GM21576 (cell line): ENCODE data around the gene DTX3L.
"Not testable (repeated sequence)": the region's sequence is repeated elsewhere in the genome, so short reads cannot be mapped to it uniquely, and the experiment has no call there.

Experiments
- ATAC-seq: cut with Tn5 transposase; IDR thresholded peaks from one replicate; pipeline ENCODE4 v1.9.1; 2021; ENCODE audit warnings: mild to moderate bottlenecking, moderate library complexity; ENCODE audit not compliant: unreplicated experiment

The DTX3L gene

GRCh38 chr3:122560680-122561079 is 3.5 kb upstream of the DTX3L start:
- ATAC-seq, result no peak

- ATAC-seq, result no peak
Measured at GRCh38 chr3:122562923-122563716, 1.0 kb upstream of the DTX3L start.

DNA sequence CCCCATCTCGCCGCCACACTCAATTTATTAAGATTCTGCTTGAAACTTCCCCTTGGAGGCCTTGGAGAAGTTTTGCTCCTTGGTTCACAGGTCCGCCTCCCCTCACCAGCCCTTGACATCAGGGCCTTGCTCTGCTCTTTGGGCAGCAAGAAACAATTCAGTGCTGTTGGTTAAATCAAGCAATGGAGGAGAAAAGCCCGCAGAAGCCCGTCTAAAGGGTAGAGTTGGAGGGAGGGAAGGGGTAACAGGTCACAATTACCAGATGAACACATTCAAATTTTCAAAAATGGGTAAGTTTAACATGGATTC is 467 bp upstream of the DTX3L start:
- ATAC-seq, result no peak

GRCh38 chr3:122568131-122568530 is 4.0 kb downstream of the DTX3L start:
- ATAC-seq, result not testable (repeated sequence)

- ATAC-seq, result no peak
Measured at GRCh38 chr3:122568755-122569154, 4.6 kb downstream of the DTX3L start.

- ATAC-seq, result no peak
Measured at GRCh38 chr3:122572940-122573412, 8.8 kb downstream of the DTX3L start.

DNA sequence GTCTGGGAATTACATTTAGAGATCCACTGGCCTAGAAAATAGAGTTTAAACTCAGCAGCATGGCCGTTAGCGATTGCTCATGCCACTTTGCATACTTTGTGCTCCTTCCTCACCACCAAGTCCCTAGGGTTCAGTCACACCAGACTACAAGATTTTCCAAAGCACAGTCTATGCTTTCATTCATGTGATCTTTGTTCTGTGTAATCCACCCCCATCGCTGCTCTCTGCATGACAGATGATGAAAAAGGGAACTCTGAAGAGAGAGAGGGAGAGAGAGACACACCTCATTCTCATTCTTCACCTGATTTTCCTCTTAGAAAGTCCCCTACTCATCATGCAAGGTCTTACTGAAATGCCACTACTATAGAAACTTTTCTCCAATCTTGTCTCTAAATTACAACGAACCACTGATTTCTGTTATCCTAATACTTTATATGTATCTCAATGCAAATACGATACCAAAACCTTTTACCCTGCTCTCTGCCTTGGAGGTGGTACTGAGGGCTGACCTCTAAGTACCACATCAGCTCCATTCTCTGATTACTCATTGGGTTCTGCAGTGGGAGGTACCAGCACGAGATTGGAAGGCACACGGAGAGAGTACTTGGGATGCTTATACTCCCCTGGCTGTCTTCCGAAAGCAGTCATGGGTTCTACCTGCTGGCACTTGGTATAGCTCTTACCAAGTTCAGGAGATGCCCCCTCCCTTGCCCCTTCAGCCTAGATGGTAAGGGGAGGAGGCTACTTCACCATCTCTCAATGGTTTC is 12.2 kb downstream of the DTX3L start:
- ATAC-seq, result peak; percentile 77

DNA sequence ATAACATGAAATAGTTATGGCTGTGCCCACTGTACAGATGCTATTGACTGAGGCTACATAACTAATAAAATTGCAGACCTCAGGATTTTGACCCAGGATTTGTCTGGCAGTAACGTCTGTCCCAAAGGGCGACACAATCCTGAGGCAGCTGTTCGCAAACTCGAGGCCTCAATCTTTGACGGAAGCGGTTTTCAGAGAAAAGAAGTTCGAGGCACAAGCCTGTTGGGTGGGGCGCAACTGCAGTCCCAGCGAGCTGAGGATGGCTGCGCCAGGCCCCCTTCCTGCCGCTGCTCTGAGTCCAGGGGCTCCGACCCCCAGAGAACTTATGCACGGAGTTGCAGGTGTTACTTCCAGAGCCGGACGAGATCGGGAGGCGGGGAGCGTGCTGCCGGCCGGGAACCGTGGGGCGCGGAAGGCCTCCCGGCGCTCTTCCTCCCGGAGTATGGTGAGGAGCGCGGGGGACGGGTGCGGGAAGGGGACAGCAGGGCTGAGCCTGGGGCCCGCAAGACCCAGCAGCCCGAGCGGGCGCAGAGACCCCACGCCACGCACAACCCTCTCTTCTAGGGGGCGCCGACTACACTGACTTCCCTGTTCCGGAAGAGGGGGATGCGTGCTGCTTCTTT is 13.4 kb downstream of the DTX3L start, which contains the start of gene PARP15:
Gene PARP15 (plus strand): TSS at position 242 of the 623 bp plus-strand sequence. CDS start 18 bp downstream, at position 260.
- no peak for ATAC-seq

DNA sequence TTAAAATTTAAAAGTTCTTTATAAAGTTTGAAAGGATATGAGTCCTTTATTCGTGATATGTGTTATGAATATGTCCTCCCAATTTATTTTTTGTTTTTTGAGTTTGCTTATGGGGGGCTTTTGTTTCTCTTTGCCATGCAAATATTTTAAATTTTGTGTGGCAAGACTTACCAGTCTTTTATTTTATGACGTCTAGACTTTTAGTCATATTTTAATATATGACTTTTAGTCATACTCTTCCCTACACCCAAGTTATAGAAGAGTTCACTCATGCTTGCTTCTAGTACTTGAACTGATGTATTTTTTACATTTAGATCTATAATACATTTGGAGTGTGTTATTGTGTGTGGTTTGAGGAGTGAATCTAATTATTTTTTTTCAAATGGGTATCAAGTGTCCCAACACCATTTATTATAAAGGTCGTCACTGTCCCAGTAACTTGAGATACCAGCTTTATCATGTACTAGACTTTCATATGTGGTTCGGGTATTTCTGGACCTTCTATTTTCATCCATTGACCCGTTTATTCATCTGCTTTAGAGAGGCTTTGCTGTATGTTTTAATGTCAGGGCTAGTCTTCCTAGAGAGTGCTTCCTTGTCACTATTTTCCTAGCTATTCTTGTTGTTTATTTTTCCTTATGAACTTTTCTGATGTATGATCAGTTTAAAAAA is 14.1 kb downstream of the DTX3L start:
- ATAC-seq, result no peak

DNA sequence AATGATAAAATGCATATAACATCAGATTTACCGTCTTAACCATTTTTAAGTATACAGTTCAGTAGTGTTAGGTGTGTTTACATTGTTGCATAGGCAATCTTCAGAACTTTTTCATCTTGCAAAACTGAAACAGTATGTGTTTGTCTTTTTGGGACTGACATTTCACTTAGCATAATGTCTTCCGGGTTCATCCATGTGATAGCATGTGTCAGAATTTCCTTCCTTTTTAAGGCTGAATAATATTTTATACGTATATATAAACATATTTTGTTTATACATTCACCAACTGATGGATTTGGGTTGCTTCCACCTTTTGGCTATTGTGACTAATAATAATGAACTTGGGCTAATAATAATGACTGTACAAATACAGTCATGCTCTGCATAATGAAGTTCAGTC is 16.3 kb downstream of the DTX3L start:
- ATAC-seq, result no peak

DNA sequence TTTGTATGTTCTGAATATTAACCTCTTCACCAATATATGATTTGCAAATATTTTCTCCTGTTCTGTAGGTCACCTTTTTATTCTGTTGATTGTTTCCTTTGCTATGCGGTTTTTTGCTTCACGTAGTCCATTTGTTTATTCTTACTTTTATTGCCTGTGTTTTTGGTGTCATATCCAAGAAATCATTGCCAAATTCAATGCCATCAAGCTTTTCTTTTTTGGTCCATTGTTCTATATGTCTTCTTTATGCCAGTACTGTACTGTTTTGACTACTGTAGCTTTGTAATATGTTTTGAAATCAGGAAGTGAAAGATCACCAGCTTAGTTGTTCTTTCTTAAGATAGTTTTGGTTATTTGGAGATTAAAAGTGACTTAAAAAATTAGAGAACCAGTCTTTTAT is 17.5 kb downstream of the DTX3L start:
- no peak for ATAC-seq

DNA sequence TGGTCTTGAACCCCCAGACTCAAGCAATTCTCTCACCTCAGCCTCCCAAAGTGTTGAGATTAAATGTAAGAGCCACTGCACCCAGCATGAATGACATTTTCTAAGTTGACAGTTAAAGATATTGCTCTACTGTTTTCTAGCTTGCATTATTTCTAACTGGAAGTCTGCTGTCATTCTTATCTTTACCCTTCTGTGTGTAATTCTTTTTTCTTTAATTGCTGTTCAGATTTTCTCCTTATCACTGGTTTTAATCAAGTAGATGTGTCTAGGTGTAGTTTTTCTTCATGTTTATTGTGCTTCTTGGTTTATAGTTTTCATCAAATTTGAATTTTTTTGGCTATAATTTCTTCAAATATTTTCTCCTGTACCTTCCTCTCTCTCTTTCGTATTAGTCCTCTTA is 18.3 kb downstream of the DTX3L start:
- no peak for ATAC-seq

DNA sequence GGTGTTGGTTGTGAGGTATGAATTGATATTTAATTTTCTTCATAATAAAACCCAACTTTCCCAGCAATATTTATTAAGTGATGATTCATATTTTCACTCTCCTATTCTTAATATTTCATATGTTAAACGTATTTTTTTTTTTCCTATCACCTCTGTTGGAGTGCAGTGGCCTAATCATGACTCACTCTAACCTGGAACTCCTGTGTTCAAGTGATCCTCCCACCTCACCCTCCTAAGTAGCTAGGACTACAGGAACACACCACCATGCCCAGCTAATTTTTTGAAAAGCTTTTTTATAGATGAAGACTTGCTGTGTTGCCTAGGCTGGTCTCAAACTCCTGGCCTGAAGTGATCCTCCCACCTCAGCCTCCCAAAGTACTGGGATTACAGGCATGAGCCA is 22.0 kb downstream of the DTX3L start:
- no peak for ATAC-seq

- ATAC-seq, result no peak
Measured at GRCh38 chr3:122586773-122587485, 22.8 kb downstream of the DTX3L start.

DNA sequence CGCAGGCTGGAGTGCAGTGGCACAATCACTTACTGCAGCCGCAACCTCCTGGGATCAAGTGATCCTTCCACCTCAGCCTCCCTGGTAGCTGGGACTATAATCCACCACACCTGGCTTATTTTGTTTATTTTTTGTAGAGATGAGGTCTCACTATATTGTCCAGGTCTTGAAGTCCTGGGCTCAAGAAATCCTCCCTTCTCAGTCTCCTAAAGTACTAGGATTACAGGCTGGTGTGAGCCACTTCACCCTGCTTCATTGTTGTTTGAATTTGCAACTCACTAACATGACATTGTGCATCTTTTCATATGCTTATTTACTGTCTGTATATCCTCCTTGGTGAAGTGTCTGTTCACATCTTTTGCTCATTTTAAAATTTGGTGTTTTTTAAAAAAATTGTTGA is 23.4 kb downstream of the DTX3L start:
- no peak for ATAC-seq

DNA sequence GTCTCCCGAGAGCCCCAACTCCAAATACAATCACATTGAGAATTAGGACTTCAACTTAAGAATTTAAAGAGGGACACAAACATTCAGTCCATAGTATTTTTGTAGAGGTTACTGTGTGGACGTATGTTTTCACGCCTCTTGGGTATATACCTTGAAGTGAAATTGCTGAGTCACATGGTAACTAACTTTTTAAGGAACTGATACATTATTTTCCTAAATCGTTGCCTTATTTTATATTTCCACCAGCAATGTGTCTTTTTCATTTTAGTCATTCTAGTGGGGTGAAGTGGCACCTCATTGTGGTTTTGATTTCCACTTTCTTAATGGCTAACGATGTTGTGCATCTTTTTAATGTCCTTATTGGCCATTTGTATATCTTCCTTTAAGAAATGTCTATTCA is 25.2 kb downstream of the DTX3L start:
- peak; percentile 73 for ATAC-seq

DNA sequence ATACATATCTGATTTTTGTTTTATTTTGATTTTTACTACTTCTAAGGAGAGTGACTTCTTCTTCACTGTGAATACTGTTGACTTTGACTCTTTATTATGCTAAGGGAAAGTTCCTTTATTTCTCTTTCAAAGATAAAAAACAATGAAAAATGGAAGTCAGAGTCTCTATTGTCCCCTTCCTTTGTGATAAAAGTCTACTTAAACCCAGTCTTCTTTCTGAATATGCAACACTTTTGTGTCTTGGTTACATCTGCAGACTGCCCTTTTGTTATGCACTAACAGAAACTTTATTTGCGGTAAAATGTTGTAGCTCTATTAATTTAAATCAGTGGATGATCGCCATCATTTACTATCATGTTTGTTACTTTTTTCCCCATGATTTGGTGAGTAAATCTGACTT is 26.5 kb downstream of the DTX3L start:
- no peak for ATAC-seq

- ATAC-seq, result no peak
Measured at GRCh38 chr3:122594025-122594424, 29.9 kb downstream of the DTX3L start.

DNA sequence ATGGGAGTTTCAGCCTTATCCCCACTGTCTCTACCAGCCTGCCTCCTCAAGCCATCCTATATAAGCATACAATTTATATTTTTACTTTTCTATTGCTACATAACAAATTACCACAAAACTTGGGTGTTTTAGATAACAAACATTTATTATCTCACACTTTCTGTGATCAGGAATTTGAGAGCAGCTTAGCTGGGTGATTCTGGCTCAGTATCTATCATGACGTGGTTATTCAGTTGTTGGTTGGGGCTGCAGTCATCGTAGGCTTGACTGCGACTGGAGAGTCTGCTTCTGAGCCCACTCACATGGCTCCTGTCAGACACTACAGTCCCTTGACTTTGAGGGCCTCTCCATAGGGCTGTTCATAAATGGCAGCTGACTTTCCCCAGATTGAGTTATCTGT is 34.0 kb downstream of the DTX3L start:
- no peak for ATAC-seq

GRCh38 chr3:122598556-122598955 is 34.4 kb downstream of the DTX3L start:
- no peak for ATAC-seq
